ENCODE data around the gene KDM4D.
"Not testable (repeated sequence)": the region's sequence is repeated elsewhere in the genome, so short reads cannot be mapped to it uniquely, and the experiment has no call there.

The KDM4D gene

GRCh38 chr11:95024958-95025357 lies 51.4 kb downstream of the KDM4D start, which contains the start of gene KDM4E:
TSS of gene KDM4E (plus strand) at chr11:95025258. CDS start at chr11:95025558, 300 bp downstream.
- no peak within 1 kb of the TSS for H3K4me3 ChIP-seq (ENCODE audit: low read depth, low read length)
- no peak for DNase-seq (ENCODE audit: low read depth)
- TF ChIP-seq CTCF (IDR thresholded peaks at IDR 0.05; ENCODE audit: control insufficient read depth, extremely low read depth, insufficient read depth) = no peak

DNA sequence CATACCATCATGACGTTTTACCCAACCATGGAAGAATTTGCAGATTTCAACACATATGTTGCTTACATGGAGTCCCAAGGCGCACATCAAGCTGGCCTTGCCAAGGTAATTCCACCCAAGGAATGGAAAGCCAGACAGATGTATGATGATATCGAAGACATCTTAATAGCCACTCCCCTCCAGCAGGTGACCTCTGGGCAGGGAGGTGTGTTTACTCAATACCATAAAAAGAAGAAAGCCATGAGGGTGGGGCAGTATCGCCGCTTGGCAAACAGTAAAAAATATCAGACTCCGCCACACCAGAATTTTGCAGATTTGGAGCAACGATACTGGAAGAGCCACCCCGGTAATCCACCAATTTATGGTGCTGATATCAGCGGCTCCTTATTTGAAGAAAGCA lies 52.1 kb downstream of the KDM4D start:
- not testable (repeated sequence) for H3K4me3 ChIP-seq (ENCODE audit: low read depth, low read length); DNase-seq (ENCODE audit: low read depth)

- H3K4me3 ChIP-seq (ENCODE audit: low read depth, low read length) = no peak overlapping the region
- no peak for TF ChIP-seq CTCF (IDR thresholded peaks at IDR 0.05; ENCODE audit: control insufficient read depth, extremely low read depth, insufficient read depth)
- DNase-seq (ENCODE audit: low read depth) = no peak
Observed at GRCh38 chr11:95028357-95028756, 54.8 kb downstream of the KDM4D start.

DNA sequence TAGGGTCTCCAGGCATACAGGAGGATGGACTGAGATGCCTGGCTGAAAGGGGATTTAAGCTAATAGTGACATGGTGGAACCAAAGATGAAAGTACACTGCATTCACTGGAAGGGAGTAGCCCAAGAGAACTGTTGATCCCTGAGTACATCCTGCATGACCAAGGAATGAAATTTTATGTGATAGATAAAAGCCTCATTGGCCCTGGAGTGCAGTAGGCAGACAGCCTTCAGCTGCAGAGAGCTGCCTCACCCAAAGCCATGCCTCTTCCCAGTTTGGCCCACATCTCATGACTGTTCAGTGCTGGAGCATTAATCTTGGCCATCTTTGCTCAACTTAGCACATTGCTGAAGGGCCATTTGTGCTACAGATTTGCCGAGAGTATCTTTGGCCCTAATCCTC lies 59.5 kb downstream of the KDM4D start:
- DNase-seq (ENCODE audit: low read depth) = no peak
- no peak for TF ChIP-seq CTCF (IDR thresholded peaks at IDR 0.05; ENCODE audit: control insufficient read depth, extremely low read depth, insufficient read depth)

GRCh38 chr11:95035316-95035715 lies 61.8 kb downstream of the KDM4D start:
- no peak for TF ChIP-seq CTCF (IDR thresholded peaks at IDR 0.05; ENCODE audit: control insufficient read depth, extremely low read depth, insufficient read depth)
- no peak overlapping the region for H3K4me3 ChIP-seq (ENCODE audit: low read depth, low read length)
- no peak for DNase-seq (ENCODE audit: low read depth)

More for the DNA sequence above, 59.5 kb downstream of the KDM4D start:
- no peak overlapping the region for H3K4me3 ChIP-seq (ENCODE audit: low read depth, low read length)

DNA sequence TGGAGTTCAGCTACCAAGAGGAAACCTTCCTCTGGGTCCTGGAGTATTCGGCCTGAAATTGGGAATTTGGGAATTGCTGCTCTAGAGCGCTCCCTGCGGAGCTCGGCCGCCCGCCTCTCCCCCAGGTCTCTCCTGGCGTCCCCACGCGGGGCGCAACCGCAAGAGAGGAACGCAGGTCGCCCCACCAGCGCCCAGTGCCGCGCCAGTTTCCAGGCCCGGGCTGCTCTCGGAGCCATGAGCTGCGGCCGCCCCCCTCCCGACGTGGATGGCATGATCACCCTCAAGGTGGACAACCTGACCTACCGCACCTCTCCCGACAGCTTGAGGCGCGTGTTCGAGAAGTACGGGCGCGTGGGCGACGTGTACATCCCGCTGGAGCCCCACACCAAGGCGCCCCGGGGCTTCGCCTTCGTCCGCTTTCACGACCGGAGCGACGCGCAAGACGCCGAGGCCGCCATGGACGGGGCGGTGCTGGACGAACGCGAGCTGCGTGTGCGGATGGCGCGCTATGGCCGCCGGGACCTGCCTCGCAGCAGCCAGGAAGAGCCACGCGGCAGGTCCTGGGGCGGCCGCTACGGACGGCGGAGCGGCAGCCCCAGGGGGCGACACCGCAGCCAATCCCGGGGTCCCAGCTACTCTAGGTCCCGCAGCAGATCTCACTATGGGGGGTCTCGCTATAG lies 64.0 kb downstream of the KDM4D start:
- not testable (repeated sequence) for H3K4me3 ChIP-seq (ENCODE audit: low read depth, low read length); DNase-seq (ENCODE audit: low read depth)

GRCh38 chr11:95042239-95042638 lies 68.7 kb downstream of the KDM4D start:
- H3K4me3 ChIP-seq (ENCODE audit: low read depth, low read length) = no peak overlapping the region
- DNase-seq (ENCODE audit: low read depth) = no peak
- no peak for TF ChIP-seq CTCF (IDR thresholded peaks at IDR 0.05; ENCODE audit: control insufficient read depth, extremely low read depth, insufficient read depth)

DNA sequence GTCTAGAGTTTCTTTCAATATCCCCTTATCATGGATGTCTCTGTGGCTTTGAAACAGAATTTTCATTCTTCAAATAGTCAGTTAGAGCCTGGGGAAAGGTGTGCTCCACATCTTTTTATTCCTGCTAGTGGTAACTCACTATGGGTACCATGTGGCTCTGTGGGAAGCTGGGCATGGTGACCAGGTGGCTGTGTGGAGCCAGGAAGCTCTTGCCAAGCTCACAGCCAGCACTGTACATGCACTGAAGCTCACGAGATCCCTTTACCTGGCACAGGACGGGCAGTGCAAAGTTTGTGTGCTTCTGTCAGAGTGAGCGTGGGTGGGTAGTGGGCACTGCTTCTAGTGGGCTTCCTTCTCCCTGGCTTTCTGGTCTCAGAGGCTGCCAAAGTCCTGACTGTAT lies 69.4 kb downstream of the KDM4D start:
- no peak overlapping the region for H3K4me3 ChIP-seq (ENCODE audit: low read depth, low read length)
- TF ChIP-seq CTCF (IDR thresholded peaks at IDR 0.05; ENCODE audit: control insufficient read depth, extremely low read depth, insufficient read depth) = no peak
- no peak for DNase-seq (ENCODE audit: low read depth)

Data from LNCaP clone FGC (cell line).